Left lung (tissue), 10 donors: ENCODE measurements around the gene ODF2L. TPM values are rescaled to one million over a fixed set of nuclear protein-coding genes. Genes with fewer than 3 reads are reported as not detected.

Source experiments
- ATAC-seq: fragments of 200-7000 bp; cut with Tn5 transposase; one replicate; pipeline ENCODE4 v1.9.1; 2020; ENCODE audit warnings: moderate library complexity
- DNase-seq, 4 donors: peaks; one replicate each; pipeline ENCODE4 v3.0.0-alpha.2; 2013 to 2020
- H3K27ac ChIP-seq, 2 donors: fragments of 200-600 bp; sonication (generic) in 1 of 2; one replicate each; pipeline versions ENCODE4 v1.5.0 to v1.8.0; 2020 to 2021
- H3K27me3 ChIP-seq, 2 donors: fragments of 200-600 bp; sonication (generic) in 1 of 2; one replicate each; pipeline versions ENCODE4 v1.5.0 to v1.8.0; 2020 to 2021
- H3K36me3 ChIP-seq, 2 donors: fragments of 200-600 bp; sonication (generic) in 1 of 2; one replicate each; pipeline versions ENCODE4 v1.5.0 to v1.8.0; 2020 to 2021
- H3K4me1 ChIP-seq, 2 donors: fragments of 200-600 bp; one replicate each; pipeline ENCODE4 v1.8.0; 2021
- H3K4me3 ChIP-seq, 2 donors: fragments of 200-600 bp; sonication (generic) in 1 of 2; one replicate each; pipeline versions ENCODE4 v1.5.0 to v1.8.0; 2020 to 2021; ENCODE audit warnings: mild to moderate bottlenecking in 1 of 2
- H3K9me3 ChIP-seq, 2 donors: fragments of 200-600 bp; sonication (generic) in 1 of 2; one replicate each; pipeline versions ENCODE4 v1.5.0 to v1.8.0; 2020 to 2021
- CTCF ChIP-seq, 2 donors: fragments of 200-600 bp; sonication (generic) in 1 of 2; IDR thresholded peaks; one replicate each; pipeline versions ENCODE4 v1.5.0 to v1.8.0; 2021; ENCODE audit warnings: antibody characterized with exemption in 2 of 2
- intact Hi-C, 2 donors: fragments of 100-400 bp; cut with DNase I; formaldehyde crosslinking; loops; one replicate each; pipeline versions ENCODE4 v1.11.2 to v1.14.2; 2022
- polyA plus RNA-seq, 6 donors: library from polyadenylated mRNA; unstranded; fragments of 120-200 nt; gene quantifications; one replicate each; pipeline ENCODE4 v1.2.1, GENCODE V29; 2013; ENCODE audit not compliant: insufficient read length in 6 of 6
- total RNA-seq, 2 donors: library from RNA; stranded (reverse); fragmentation: NEBNext Ultra II Directional; extraction: Animal tissue kit (Norgen Biotek cat#: 25700); gene quantifications; one replicate each; pipeline ENCODE4 v1.2.1, GENCODE V29; 2021
- donor health status: DM: no; HTN: yes; CAD: no.
- donor health status: DM: no; HTN: no; CAD: no.

Gene ODF2L
- total and polyA plus RNA-seq, 8 donors = 37.9 to 141 (median 109) TPM

GRCh38 chr1:86346388-86346787 lies 49.7 kb downstream of the ODF2L start:
- H3K4me1 ChIP-seq = no peaks in the 10 kb centered on the region
- peaks cover 0 to 12% of the 10 kb centered on the region in 2 donors for H3K9me3 ChIP-seq
- DNase-seq (no peak), ATAC-seq (peak; percentile 68)
- no peaks in the 10 kb centered on the region for H3K27me3 ChIP-seq
- H3K36me3 ChIP-seq = peaks cover 0 to 7% of the 10 kb centered on the region in 2 donors
- no peak for TF ChIP-seq CTCF (IDR thresholded peaks at IDR 0.05)
- intact Hi-C loops = no loop called here
- no peak overlapping the region for H3K4me3 ChIP-seq
- no peak overlapping the region for H3K27ac ChIP-seq

GRCh38 chr1:86345042-86345441 lies 51.1 kb downstream of the ODF2L start:
- Histone ChIP-seq H3K4me3 (no peak overlapping the region), H3K4me1 (no peaks in the 10 kb centered on the region), H3K9me3 (peaks cover 0 to 8% of the 10 kb centered on the region in 2 donors), H3K36me3 (no peaks in the 10 kb centered on the region), H3K27me3 (no peaks in the 10 kb centered on the region), H3K27ac (no peak overlapping the region)
- ATAC-seq (no peak), DNase-seq (no peak)
- no peak for TF ChIP-seq CTCF (IDR thresholded peaks at IDR 0.05)
- intact Hi-C loops = no loop called here

GRCh38 chr1:86339906-86340305 lies 56.2 kb downstream of the ODF2L start:
- no peak for ATAC-seq
- DNase-seq = no peak
- no peaks in the 10 kb centered on the region for H3K36me3 ChIP-seq
- H3K4me3 ChIP-seq = no peak overlapping the region
- H3K27ac ChIP-seq = peak overlapping the region; percentile 21 to 72
- no peaks in the 10 kb centered on the region for H3K4me1 ChIP-seq
- intact Hi-C loops = no loop called here
- H3K27me3 ChIP-seq = no peaks in the 10 kb centered on the region
- peaks cover 0 to 5% of the 10 kb centered on the region in 2 donors for H3K9me3 ChIP-seq
- no peak for TF ChIP-seq CTCF (IDR thresholded peaks at IDR 0.05)

- intact Hi-C loops = no loop called here
- Histone ChIP-seq H3K36me3 (no peaks in the 10 kb centered on the region), H3K27ac (peak overlapping the region; percentile 21 to 72), H3K9me3 (peaks cover 0 to 2% of the 10 kb centered on the region in 2 donors), H3K4me3 (no peak overlapping the region), H3K4me1 (no peaks in the 10 kb centered on the region), H3K27me3 (no peaks in the 10 kb centered on the region)
- ATAC-seq (peak; percentile 31), DNase-seq (peak in 3 of 4 donors; percentile 19 to 41 (median 36))
- no peak for TF ChIP-seq CTCF (IDR thresholded peaks at IDR 0.05)
Observed at GRCh38 chr1:86339014-86339812, 56.9 kb downstream of the ODF2L start.

GRCh38 chr1:86335916-86336315 lies 60.2 kb downstream of the ODF2L start:
- Histone ChIP-seq H3K27ac (no peak overlapping the region), H3K36me3 (no peaks in the 10 kb centered on the region), H3K9me3 (peaks cover 0 to 2% of the 10 kb centered on the region in 2 donors), H3K4me1 (no peaks in the 10 kb centered on the region), H3K4me3 (no peak overlapping the region), H3K27me3 (no peaks in the 10 kb centered on the region)
- no peak for ATAC-seq
- DNase-seq = no peak
- intact Hi-C loops = no loop called here
- TF ChIP-seq CTCF (IDR thresholded peaks at IDR 0.05) = no peak
